Muscle of leg (tissue), 11 donors: Measurements from ENCODE around the gene STAC3. TPM values are rescaled to one million over a fixed set of nuclear protein-coding genes. Genes with fewer than 3 reads are reported as not detected.

Experiments used
- DNase-seq: peaks from one replicate; pipeline ENCODE4 v3.0.0; 2013
- H3K27ac ChIP-seq: one replicate; pipeline ENCODE4 v1.5.1; 2013; ENCODE audit warnings: mild to moderate bottlenecking, low read length, control low read depth
- H3K27me3 ChIP-seq: one replicate; pipeline ENCODE4 v1.6.1; 2013; ENCODE audit warnings: low read length; ENCODE audit not compliant: control insufficient read depth, insufficient read depth
- H3K36me3 ChIP-seq: one replicate; pipeline ENCODE4 v1.6.1; 2013; ENCODE audit warnings: low read length; ENCODE audit not compliant: control insufficient read depth, insufficient read depth
- H3K4me1 ChIP-seq: one replicate; pipeline ENCODE4 v1.6.1; 2013; ENCODE audit warnings: low read length; ENCODE audit not compliant: control insufficient read depth, insufficient read depth
- H3K4me3 ChIP-seq: one replicate; pipeline ENCODE4 v1.5.1; 2013; ENCODE audit warnings: low read length, control low read depth
- H3K9me3 ChIP-seq: replicated peaks from 2 replicates; pipeline ENCODE4 v1.6.1; 2013; ENCODE audit warnings: low read depth, low read length; ENCODE audit not compliant: control insufficient read depth
- WGBS: methylation state at CpG from one replicate; pipeline ENCODE4 v1.1.5; 2013; ENCODE audit warnings: missing lambda C conversion rate; ENCODE audit not compliant: insufficient coverage; 5-methylcytosine and 5-hydroxymethylcytosine counted together
- polyA plus RNA-seq, 8 donors: library from polyadenylated mRNA; unstranded; fragments of 120-200 nt; gene quantifications; one replicate each; pipeline versions ENCODE4 v1.2.1 to v1.2.3, GENCODE V29; 2013; ENCODE audit warnings: inconsistent platforms in 1 of 8, low replicate concordance in 1 of 8; ENCODE audit not compliant: insufficient read length in 8 of 8, insufficient read depth in 1 of 8
- total RNA-seq: library from RNA; stranded (reverse); fragments of 120-200 nt; gene quantifications from one replicate; pipeline ENCODE4 v1.2.4, GENCODE V29; 2013

STAC3 gene
- total and polyA plus RNA-seq, 9 donors = 202 to 499 (median 426) TPM

DNA sequence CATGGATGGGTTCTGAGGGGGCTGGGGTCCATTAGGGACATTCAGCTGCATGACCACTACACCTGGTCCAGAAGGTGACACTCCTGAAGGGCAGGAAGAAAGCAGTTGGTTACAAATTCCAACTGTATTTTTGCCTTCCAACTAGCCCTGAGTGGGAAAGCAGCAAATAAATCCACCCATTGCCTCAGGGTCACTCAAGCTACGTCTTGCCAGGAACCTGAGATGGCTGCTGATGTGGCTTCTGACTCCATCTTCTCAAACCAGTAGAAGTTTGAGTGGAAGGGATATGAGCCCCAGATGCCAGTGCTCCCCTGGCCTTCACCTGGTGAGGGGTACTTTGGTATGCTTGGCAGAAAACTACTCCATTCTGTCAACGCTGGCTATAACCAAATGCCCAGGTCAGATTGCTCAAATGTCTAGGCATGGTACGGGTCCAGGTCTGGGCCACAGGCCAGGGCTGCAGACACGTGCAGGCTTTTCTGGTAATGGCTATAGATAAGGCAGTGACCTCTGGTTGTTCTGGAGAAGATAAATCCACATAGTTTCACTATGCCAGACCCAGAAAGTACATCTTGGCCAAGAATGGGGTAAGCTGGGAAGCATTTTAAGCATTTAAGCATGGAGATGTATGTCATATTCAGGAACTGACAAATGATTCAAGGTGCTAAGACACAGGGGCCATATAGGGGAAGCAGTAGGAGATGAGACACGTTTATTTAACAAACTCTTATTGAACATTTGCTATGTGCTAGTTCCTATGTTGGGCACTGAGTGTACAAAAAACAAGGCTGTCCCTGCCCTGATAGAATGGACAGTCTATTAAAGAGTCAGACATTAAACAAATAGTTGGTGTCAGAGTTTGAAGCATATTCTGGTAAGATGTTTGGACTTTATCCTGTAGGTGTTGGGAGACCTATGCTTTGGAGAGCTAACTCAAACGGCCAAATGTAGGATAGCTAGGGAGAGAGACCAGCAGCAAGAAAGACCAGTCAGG lies 8.3 kb upstream of the STAC3 start:
- peaks cover 61% of the 10 kb centered on the region for H3K36me3 ChIP-seq
- no peak overlapping the region for H3K4me3 ChIP-seq
- WGBS = 92% methylated on average over 1 of the region's 6 CpGs
- H3K4me1 ChIP-seq = peaks cover 43% of the 10 kb centered on the region
- H3K27ac ChIP-seq = peak overlapping the region; percentile 59
- no peaks in the 10 kb centered on the region for H3K9me3 ChIP-seq
- DNase-seq = no peak
- no peaks in the 10 kb centered on the region for H3K27me3 ChIP-seq

DNA sequence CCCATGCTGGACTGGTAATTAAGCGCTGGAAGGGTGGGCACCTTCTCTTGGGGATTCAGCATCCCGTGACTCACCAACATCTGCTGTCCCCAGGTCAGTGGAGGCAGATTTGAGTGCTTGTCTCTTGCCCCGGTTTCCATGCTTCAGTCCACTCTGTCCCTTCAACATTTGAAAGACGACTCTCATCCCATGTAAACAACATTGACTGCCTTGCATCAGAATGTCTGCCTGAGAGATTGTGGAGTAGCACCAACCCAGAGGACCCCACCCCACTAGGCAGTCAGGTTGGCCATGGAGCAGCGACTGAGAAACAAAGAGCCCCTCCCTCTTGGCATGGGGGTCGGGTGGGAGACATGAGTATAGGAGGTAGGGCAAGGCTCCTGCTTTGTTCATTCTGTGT lies 4.9 kb upstream of the STAC3 start:
- H3K4me3 ChIP-seq = no peak overlapping the region
- H3K27ac ChIP-seq = no peak overlapping the region
- 76% methylated on average over 2 of the region's 6 CpGs for WGBS
- no peaks in the 10 kb centered on the region for H3K27me3 ChIP-seq
- DNase-seq = no peak
- H3K4me1 ChIP-seq = peaks cover 27% of the 10 kb centered on the region
- H3K9me3 ChIP-seq = no peaks in the 10 kb centered on the region
- H3K36me3 ChIP-seq = peaks cover 53% of the 10 kb centered on the region

DNA sequence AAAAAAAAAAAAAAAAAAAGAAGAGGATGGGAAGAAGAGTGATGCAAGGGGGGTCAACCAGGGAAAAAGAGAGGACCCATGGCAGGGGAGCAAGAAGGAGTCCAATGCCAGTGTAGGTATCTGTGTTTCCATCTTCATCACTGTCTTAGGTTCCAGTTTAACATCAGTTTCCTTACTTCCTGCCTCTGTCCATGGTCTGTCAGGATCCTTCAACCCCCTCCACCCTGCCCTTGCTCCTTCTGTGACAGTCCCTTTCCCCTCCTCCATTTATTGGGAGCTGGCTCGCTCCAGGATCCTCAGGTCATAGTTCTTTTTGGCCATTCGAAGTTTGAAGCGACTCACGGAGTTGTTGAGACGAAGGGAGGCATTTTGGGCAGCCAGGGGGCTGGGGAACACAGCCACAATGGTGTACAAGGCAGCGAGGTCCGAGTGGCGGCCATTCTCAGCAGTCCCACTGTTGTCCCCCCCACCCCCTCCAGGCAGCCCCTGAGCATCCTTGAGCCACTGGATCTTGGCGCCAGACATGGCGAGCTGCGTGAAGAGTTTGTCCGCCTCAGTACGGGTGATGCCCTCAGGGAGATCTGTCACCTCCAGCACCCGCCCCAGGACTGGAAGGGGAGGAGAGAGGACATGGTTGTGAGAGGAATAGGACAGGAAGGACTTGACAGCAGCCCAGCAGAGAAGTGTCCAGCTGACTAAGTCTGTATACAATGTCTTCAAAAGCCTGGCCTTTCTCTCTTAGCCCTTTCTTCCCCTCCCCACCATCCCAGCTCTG lies 3.7 kb upstream of the STAC3 start:
- peaks cover 45% of the 10 kb centered on the region for H3K36me3 ChIP-seq
- H3K4me1 ChIP-seq = peaks cover 17% of the 10 kb centered on the region
- no peaks in the 10 kb centered on the region for H3K9me3 ChIP-seq
- no peaks in the 10 kb centered on the region for H3K27me3 ChIP-seq
- peak; percentile 7 for DNase-seq
- H3K27ac ChIP-seq = no peak overlapping the region
- WGBS = 93% methylated on average over 11 of the region's 14 CpGs
- no peak overlapping the region for H3K4me3 ChIP-seq

DNA sequence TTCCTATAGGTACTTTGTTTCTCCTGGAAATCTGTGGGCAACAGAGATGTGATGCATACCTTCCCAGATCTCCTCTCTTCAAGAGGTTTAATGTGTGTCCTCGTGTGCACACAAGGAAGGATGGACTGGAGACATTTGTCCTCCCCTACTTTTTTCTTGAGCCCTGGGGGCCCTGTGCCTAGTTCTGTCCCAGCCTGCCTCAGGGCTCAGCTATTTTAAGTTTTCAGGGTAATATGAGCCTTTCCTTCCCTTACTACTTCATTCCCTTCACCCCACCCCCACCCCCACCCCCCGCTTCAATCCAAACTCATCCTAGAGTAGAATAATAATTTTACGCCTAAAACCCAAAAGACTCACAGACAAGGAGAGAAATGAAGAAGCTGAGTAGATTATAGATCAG lies 446 bp downstream of the STAC3 start:
- Histone ChIP-seq H3K36me3 (peaks cover 35% of the 10 kb centered on the region), H3K9me3 (no peaks in the 10 kb centered on the region), H3K27me3 (no peaks in the 10 kb centered on the region), H3K27ac (peak overlapping the region; percentile 95), H3K4me3 (peak overlapping the region; percentile 52), H3K4me1 (peaks cover 26% of the 10 kb centered on the region)
- peak; percentile 55 for DNase-seq
- WGBS = 33% methylated on average over 1 of the region's 3 CpGs

DNA sequence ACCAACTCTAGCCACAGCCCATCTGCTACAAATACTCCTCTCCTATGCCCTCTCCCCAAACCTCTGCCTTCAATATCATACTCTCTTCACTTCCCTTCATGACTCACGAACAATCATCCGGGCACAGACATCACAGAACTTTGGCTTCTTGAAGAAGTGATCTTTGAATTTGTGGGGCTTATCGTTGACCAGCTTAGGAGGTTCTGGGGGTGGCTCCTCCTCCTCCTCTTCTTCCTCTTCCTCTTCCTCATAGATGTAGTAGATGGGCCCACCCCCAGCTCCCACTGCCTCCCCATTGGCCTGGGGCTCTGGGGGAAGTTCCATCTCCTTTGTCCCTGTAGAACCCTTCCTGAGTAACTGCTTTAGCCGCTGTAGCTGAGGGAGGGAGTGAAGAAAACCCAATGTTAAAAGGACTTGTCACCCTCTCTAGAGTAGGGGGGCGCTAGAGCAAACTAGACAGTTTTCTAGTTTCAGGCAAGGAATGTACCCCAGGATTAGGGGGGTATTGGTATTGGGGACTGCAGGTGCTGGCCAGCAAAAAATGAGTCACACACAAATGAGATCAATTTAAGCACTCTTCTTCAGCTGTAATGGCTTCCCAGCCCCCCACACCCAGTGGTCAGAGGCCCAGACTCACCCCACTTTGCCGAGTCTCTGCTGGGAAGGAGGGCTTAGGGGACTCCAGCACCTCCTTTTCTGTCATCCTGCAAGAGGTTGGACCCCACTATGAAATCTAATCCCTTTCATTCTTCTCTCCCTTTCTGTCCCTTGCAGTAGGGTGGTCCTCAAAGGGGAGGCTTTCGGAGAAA lies 1.8 kb downstream of the STAC3 start:
- no peak for DNase-seq
- peaks cover 34% of the 10 kb centered on the region for H3K4me1 ChIP-seq
- H3K4me3 ChIP-seq = peak overlapping the region; percentile 52
- H3K36me3 ChIP-seq = peaks cover 36% of the 10 kb centered on the region
- WGBS = 100% methylated on average over 1 of the region's 7 CpGs
- H3K27ac ChIP-seq = no peak overlapping the region
- H3K27me3 ChIP-seq = peaks cover 7% of the 10 kb centered on the region
- no peaks in the 10 kb centered on the region for H3K9me3 ChIP-seq

DNA sequence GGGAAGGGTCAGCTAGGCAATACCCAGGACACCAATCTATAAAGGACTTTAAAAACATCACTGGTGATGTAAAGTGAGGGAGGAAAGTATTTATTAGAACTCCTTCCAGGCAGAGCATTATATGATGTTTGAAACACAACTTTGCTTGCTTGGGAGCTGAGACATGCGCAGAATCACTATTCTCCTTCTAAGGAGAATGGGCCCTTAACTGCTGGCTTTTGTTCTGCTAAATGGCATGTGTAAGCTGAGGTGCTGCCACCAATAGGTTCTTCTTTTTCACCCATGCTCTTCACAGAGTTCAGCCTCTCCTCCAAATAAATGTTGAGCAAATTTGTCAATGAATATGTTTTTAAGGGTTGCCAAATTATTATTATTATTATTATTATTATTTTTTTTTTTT lies 3.9 kb downstream of the STAC3 start:
- H3K27ac ChIP-seq = no peak overlapping the region
- H3K9me3 ChIP-seq = no peaks in the 10 kb centered on the region
- peaks cover 40% of the 10 kb centered on the region for H3K36me3 ChIP-seq
- WGBS = no CpG with 5 or more reads among the region's 1 CpG
- no peak for DNase-seq
- peaks cover 50% of the 10 kb centered on the region for H3K4me1 ChIP-seq
- H3K27me3 ChIP-seq = peaks cover 27% of the 10 kb centered on the region
- H3K4me3 ChIP-seq = no peak overlapping the region

DNA sequence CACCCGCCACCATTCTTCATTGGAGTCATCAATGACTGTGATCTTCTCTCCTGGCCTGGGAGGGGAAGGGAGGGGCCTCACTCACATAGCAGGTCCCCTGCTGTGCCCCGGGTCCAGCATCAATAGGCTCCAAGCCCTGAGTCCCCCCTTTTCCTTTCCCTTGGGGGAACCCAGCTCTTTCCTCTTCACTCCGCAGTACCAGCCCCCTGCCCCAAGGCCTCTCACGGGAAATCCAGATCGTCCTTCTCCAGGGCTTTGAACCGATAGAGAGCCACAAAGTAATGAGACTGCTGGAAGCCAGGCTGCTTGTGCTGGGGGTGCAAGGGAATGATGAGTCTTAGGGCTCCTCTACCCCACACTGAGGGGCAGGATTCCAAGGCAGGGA lies 6.7 kb downstream of the STAC3 start:
- no peak overlapping the region for H3K4me3 ChIP-seq
- 77% methylated on average over 2 of the region's 6 CpGs for WGBS
- H3K9me3 ChIP-seq = no peaks in the 10 kb centered on the region
- no peak overlapping the region for H3K27ac ChIP-seq
- peaks cover 54% of the 10 kb centered on the region for H3K27me3 ChIP-seq
- peaks cover 38% of the 10 kb centered on the region for H3K36me3 ChIP-seq
- no peak for DNase-seq
- H3K4me1 ChIP-seq = peaks cover 70% of the 10 kb centered on the region

DNA sequence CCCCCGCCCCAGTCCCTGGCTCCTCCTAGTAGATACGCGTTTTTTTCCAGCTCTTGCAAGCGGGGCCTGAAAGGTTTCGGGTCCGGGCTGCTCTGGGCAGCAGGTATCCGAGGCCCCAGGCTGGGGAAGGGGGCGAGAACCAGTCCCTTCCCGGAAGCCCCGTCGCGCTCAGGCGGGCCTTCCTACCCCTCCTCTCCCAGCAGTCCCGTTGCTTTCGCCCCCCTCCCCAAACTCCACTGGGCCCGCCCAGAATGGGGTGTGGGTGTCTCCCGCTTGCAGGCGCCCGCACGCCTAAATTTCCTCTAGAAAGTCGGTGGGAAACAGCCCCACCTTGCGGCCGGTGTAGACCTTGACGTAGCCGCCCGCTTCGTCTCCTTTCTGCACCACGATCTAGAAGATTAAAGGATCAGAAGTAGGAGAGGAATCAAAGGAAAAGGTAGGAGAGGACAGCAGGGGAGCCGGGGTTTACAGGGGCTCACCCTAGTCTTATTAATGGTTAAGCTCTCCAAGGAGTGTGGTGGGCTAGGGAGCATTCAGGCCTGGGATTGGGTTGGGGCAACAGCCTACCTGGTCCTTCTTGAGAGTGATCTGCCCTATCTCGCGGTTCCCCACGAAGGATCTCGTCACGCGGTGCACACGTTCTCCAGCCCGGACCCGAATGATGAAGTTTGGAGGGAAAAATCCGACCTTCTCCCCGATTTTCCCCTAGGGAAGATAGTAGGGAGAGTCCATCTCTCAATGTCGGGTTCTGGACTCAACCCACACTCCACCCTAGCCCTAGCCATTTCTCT lies 7.3 kb downstream of the STAC3 start:
- Histone ChIP-seq H3K36me3 (peaks cover 32% of the 10 kb centered on the region), H3K27ac (no peak overlapping the region), H3K4me3 (peak overlapping the region; percentile 29), H3K27me3 (peaks cover 60% of the 10 kb centered on the region), H3K4me1 (peaks cover 70% of the 10 kb centered on the region), H3K9me3 (no peaks in the 10 kb centered on the region)
- peak; percentile 83 for DNase-seq
- WGBS = 2% methylated on average over 26 of the region's 41 CpGs

DNA sequence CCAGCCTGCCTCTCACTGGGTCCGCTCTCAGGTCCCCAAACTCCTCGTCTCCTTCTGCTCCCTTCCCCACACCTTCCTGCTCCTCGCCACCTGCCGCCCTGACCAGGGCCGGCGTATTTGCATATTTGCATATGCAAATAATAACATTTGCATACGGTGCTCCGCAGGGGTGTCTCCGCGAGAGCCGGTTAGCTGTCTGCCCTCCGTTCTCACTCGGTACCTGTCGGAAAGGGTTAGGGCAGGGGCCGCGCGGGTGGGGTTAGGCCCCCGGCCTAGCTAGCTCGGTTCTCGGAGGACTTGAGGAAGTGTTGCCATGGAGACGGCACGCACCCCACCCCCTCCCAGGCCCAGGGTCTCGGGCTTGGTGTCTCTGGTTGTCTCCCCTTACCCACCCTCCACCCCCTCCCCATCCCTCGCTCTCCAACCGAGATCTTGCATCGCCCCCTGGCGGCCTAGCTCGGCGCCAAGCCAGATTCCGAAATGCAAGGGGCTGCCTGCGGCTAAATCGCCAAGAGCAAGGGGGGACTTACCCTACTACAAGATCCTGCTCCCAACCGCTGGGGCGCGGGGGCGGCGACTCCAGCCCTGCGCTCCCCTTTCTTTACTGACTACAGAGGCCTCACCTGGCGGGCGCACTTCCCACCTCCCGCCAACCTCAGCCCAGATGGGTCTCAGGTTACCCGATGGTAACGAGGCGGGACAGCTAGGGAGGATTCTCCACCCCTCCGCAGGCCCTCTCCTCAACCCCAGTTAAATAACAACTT lies 8.1 kb downstream of the STAC3 start:
- H3K27ac ChIP-seq = no peak overlapping the region
- peaks cover 26% of the 10 kb centered on the region for H3K36me3 ChIP-seq
- H3K27me3 ChIP-seq = peaks cover 69% of the 10 kb centered on the region
- peak overlapping the region; percentile 21 for H3K4me3 ChIP-seq
- no peaks in the 10 kb centered on the region for H3K9me3 ChIP-seq
- peaks cover 73% of the 10 kb centered on the region for H3K4me1 ChIP-seq
- under 1% methylated on average over 27 of the region's 45 CpGs for WGBS
- DNase-seq = peak; percentile 76
